Tibial nerve (tissue), 4 donors: Measurements from ENCODE around the gene FYCO1.

Experiments
- CTCF ChIP-seq, 5 experiments: fragments of 200-600 bp in 3 of 5; fragments of 450-650 bp in 2 of 5; sonication (generic) in 3 of 5; IDR thresholded peaks; one replicate each; pipeline ENCODE4 v1.5.1; 2016 to 2019; ENCODE audit warnings: antibody characterized with exemption in 5 of 5, mild to moderate bottlenecking in 3 of 5, moderate library complexity in 2 of 5
- EP300 ChIP-seq, 2 donors: sonication (generic); formaldehyde crosslinking; IDR thresholded peaks; one replicate each; pipeline ENCODE4 v1.6.1; 2017; ENCODE audit warnings: antibody characterized with exemption in 2 of 2, mild to moderate bottlenecking in 1 of 2

GRCh38 chr3:45933591-45933990 lies 62.0 kb downstream of the FYCO1 start:
- no peak for TF ChIP-seq EP300 (IDR thresholded peaks at IDR 0.05)
- no peak for TF ChIP-seq CTCF (IDR thresholded peaks at IDR 0.05)
